ENCODE measurements around the gene LDLRAD4.

The LDLRAD4 gene

DNA sequence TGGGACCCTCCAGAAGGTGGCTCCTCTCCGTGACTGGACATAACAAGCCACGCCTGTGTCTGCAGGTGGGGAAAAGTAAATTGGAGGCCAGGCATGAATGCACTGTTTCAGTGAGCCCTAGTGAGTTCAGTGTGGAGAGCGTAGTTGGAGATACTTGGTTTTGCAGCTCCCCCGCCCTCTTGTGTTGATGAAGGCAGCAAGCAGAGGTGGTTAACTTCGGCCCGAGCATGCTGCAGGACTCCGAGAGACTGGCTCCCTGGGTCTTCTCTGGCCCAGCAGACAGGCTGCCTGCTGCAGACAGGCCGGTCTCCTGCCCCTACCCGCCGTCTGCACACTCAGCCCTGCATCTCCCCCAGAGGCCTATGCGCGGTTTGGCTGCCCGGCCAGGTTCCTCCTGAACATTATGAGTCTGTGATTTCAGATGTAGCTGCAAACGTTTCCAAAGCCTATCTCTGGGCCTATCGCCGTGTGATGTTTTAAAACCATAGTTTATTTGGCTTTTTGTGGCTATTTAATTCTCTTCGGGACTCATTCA, 102.4 kb downstream of the LDLRAD4 start:
- Histone ChIP-seq H3K27ac (ENCODE audit: low read depth, low read length) (no peak overlapping the region), H3K4me3 (ENCODE audit: insufficient read depth, low read length, poor library complexity, severe bottlenecking) (no peak overlapping the region), H3K79me2 (ENCODE audit: insufficient read depth, low read length) (no peaks in the 10 kb centered on the region), H3F3A (ENCODE audit: insufficient read depth) (no peaks in the 10 kb centered on the region), H3K9me3 (ENCODE audit: insufficient read depth, low read length) (no peaks in the 10 kb centered on the region), H2AFZ (ENCODE audit: low read depth, low read length, severe bottlenecking) (no peak overlapping the region), H3K9me2 (replicated peaks; ENCODE audit: insufficient read depth, low read length) (no peaks in the 10 kb centered on the region), H3K9ac (ENCODE audit: low read length) (no peak overlapping the region), H3K36me3 (ENCODE audit: low read length) (no peaks in the 10 kb centered on the region), H4K20me1 (ENCODE audit: low read depth, low read length) (no peaks in the 10 kb centered on the region), H3K27me3 (ENCODE audit: low read length) (no peaks in the 10 kb centered on the region), H3K4me2 (ENCODE audit: low read depth, low read length, poor library complexity, severe bottlenecking) (no peak overlapping the region)
- TF ChIP-seq EZH2phosphoT487 (conservative IDR thresholded peaks at IDR 0.05; ENCODE audit: low read length), result no peak

DNA sequence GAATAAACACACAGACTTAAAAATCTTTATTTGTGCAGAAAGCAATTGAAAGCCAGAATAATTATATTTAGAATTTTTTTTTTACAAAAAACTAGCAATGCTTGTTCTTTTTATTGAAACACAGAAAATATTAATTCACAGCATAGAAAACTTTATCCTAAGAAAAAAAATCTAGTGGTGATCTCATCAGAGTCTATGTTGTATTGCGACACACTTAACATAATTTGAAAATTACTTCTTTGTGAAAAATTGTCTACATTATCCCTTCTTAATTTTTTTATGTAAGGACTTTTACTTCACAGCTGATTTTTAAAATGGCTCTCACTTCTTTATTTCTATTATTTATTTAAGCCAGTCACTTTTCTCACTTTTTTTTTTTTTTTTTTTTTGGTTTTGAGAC, 103.4 kb downstream of the LDLRAD4 start:
- H3K36me3 ChIP-seq (ENCODE audit: low read length), result no peaks in the 10 kb centered on the region
- TF ChIP-seq EZH2phosphoT487 (conservative IDR thresholded peaks at IDR 0.05; ENCODE audit: low read length), result no peak
- TF ChIP-seq, protein P1, sequence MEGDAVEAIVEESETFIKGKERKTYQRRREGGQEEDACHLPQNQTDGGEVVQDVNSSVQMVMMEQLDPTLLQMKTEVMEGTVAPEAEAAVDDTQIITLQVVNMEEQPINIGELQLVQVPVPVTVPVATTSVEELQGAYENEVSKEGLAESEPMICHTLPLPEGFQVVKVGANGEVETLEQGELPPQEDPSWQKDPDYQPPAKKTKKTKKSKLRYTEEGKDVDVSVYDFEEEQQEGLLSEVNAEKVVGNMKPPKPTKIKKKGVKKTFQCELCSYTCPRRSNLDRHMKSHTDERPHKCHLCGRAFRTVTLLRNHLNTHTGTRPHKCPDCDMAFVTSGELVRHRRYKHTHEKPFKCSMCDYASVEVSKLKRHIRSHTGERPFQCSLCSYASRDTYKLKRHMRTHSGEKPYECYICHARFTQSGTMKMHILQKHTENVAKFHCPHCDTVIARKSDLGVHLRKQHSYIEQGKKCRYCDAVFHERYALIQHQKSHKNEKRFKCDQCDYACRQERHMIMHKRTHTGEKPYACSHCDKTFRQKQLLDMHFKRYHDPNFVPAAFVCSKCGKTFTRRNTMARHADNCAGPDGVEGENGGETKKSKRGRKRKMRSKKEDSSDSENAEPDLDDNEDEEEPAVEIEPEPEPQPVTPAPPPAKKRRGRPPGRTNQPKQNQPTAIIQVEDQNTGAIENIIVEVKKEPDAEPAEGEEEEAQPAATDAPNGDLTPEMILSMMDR (IDR thresholded peaks at IDR 0.05; ENCODE audit: insufficient read depth, low read length, poor library complexity, severe bottlenecking), result no peak
- H3K9ac ChIP-seq (ENCODE audit: low read length), result no peak overlapping the region
- no peak overlapping the region for H2AFZ ChIP-seq (ENCODE audit: low read depth, low read length, severe bottlenecking)
- H3F3A ChIP-seq (ENCODE audit: insufficient read depth), result no peaks in the 10 kb centered on the region
- no peaks in the 10 kb centered on the region for H3K9me3 ChIP-seq (ENCODE audit: insufficient read depth, low read length)
- H3K9me2 ChIP-seq (replicated peaks; ENCODE audit: insufficient read depth, low read length), result no peaks in the 10 kb centered on the region
- H3K4me2 ChIP-seq (ENCODE audit: low read depth, low read length, poor library complexity, severe bottlenecking), result no peak overlapping the region
- no peaks in the 10 kb centered on the region for H3K79me2 ChIP-seq (ENCODE audit: insufficient read depth, low read length)
- no peak overlapping the region for H3K27ac ChIP-seq (ENCODE audit: low read depth, low read length)
- H3K27me3 ChIP-seq (ENCODE audit: low read length), result no peaks in the 10 kb centered on the region
- no peak overlapping the region for H3K4me3 ChIP-seq (ENCODE audit: insufficient read depth, low read length, poor library complexity, severe bottlenecking)
- H4K20me1 ChIP-seq (ENCODE audit: low read depth, low read length), result no peaks in the 10 kb centered on the region

DNA sequence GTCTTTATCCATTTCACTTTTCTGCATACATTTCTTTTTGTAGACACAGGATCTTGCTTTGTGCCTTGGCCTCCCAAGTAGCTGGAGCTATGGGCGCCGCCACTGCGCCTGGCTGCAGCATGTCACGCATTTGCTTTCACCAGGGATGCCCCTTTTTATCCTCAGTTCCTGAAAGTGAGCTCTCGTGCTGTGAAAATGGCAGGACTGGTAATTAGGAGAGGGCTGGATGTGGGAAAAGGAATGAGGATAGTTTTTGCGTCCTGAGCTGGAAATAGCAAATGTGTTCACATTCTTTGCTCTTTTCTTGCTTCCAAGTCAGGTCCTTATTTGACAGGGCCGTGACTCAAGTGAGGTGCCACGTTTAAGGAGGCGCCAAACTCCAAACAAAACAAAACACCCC, 104.6 kb downstream of the LDLRAD4 start:
- Histone ChIP-seq H3K79me2 (ENCODE audit: insufficient read depth, low read length) (no peaks in the 10 kb centered on the region), H2AFZ (ENCODE audit: low read depth, low read length, severe bottlenecking) (no peak overlapping the region), H3K9me2 (replicated peaks; ENCODE audit: insufficient read depth, low read length) (no peaks in the 10 kb centered on the region), H4K20me1 (ENCODE audit: low read depth, low read length) (no peaks in the 10 kb centered on the region), H3K27me3 (ENCODE audit: low read length) (no peaks in the 10 kb centered on the region), H3F3A (ENCODE audit: insufficient read depth) (no peaks in the 10 kb centered on the region), H3K36me3 (ENCODE audit: low read length) (no peaks in the 10 kb centered on the region), H3K4me2 (ENCODE audit: low read depth, low read length, poor library complexity, severe bottlenecking) (no peak overlapping the region), H3K9me3 (ENCODE audit: insufficient read depth, low read length) (no peaks in the 10 kb centered on the region), H3K9ac (ENCODE audit: low read length) (no peak overlapping the region), H3K4me3 (ENCODE audit: insufficient read depth, low read length, poor library complexity, severe bottlenecking) (no peak overlapping the region), H3K27ac (ENCODE audit: low read depth, low read length) (no peak overlapping the region)
- TF ChIP-seq EZH2phosphoT487 (conservative IDR thresholded peaks at IDR 0.05; ENCODE audit: low read length), result no peak
- TF ChIP-seq, protein P1 (IDR thresholded peaks at IDR 0.05; ENCODE audit: insufficient read depth, low read length, poor library complexity, severe bottlenecking), result no peak

DNA sequence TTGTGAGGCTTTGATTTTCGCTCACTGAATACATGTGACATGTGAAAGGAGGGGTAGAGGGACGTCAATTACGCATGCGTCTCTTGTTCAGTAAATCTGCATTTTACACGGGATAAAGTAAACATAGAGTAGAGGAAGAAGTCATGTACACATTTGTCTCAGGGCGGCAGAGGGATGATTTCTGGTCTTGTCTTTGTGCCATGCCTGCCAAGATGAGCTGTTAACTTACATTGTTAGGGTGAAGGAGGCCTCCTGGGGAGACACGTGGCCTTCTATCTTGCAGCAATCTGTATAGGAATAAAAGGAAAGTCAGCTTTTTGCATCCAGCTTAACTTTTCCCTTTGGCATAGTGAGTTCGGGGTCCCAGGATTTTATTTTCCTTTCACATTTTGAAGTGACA, 106.3 kb downstream of the LDLRAD4 start:
- Histone ChIP-seq H3K27ac (ENCODE audit: low read depth, low read length) (no peak overlapping the region), H3K79me2 (ENCODE audit: insufficient read depth, low read length) (no peaks in the 10 kb centered on the region), H3K9me3 (ENCODE audit: insufficient read depth, low read length) (no peaks in the 10 kb centered on the region), H3F3A (ENCODE audit: insufficient read depth) (no peaks in the 10 kb centered on the region), H3K36me3 (ENCODE audit: low read length) (no peaks in the 10 kb centered on the region), H3K27me3 (ENCODE audit: low read length) (no peaks in the 10 kb centered on the region), H2AFZ (ENCODE audit: low read depth, low read length, severe bottlenecking) (no peak overlapping the region), H3K9me2 (replicated peaks; ENCODE audit: insufficient read depth, low read length) (no peaks in the 10 kb centered on the region), H3K4me3 (ENCODE audit: insufficient read depth, low read length, poor library complexity, severe bottlenecking) (no peak overlapping the region), H3K9ac (ENCODE audit: low read length) (no peak overlapping the region), H4K20me1 (ENCODE audit: low read depth, low read length) (no peaks in the 10 kb centered on the region), H3K4me2 (ENCODE audit: low read depth, low read length, poor library complexity, severe bottlenecking) (no peak overlapping the region)
- TF ChIP-seq, protein P1 (IDR thresholded peaks at IDR 0.05; ENCODE audit: insufficient read depth, low read length, poor library complexity, severe bottlenecking), result no peak
- TF ChIP-seq EZH2phosphoT487 (conservative IDR thresholded peaks at IDR 0.05; ENCODE audit: low read length), result no peak

Measured in SU-DHL-6 (cell line).